ENCODE measurements around the gene CDR2.

GRCh38 chr16:22304411-22304810 lies 70.0 kb downstream of the CDR2 start:
- TF ChIP-seq CTCF (IDR thresholded peaks at IDR 0.05) (no peak), POLR2AphosphoS5 (IDR thresholded peaks at IDR 0.05; ENCODE audit: low read depth, low read length) (no peak), TCF7L2 (IDR thresholded peaks at IDR 0.05; ENCODE audit: low read depth, low read length) (no peak)
- TF ChIP-seq, protein P1, sequence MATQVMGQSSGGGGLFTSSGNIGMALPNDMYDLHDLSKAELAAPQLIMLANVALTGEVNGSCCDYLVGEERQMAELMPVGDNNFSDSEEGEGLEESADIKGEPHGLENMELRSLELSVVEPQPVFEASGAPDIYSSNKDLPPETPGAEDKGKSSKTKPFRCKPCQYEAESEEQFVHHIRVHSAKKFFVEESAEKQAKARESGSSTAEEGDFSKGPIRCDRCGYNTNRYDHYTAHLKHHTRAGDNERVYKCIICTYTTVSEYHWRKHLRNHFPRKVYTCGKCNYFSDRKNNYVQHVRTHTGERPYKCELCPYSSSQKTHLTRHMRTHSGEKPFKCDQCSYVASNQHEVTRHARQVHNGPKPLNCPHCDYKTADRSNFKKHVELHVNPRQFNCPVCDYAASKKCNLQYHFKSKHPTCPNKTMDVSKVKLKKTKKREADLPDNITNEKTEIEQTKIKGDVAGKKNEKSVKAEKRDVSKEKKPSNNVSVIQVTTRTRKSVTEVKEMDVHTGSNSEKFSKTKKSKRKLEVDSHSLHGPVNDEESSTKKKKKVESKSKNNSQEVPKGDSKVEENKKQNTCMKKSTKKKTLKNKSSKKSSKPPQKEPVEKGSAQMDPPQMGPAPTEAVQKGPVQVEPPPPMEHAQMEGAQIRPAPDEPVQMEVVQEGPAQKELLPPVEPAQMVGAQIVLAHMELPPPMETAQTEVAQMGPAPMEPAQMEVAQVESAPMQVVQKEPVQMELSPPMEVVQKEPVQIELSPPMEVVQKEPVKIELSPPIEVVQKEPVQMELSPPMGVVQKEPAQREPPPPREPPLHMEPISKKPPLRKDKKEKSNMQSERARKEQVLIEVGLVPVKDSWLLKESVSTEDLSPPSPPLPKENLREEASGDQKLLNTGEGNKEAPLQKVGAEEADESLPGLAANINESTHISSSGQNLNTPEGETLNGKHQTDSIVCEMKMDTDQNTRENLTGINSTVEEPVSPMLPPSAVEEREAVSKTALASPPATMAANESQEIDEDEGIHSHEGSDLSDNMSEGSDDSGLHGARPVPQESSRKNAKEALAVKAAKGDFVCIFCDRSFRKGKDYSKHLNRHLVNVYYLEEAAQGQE (IDR thresholded peaks at IDR 0.05; ENCODE audit: insufficient read depth in 1 of 2, low read depth in 2 of 2, low read length in 1 of 2), result no peak

Measured in Panc1 (cell line).